NCI-H1105 treated with DMSO at 0.1 percent for 48 hours (cell line): ENCODE measurements around the gene SPTLC1.
"Not testable (repeated sequence)": the region's sequence is repeated elsewhere in the genome, so short reads cannot be mapped to it uniquely, and the experiment has no call there.

ENCODE experiments used
- DNase-seq: peaks from one replicate; lab custom pipeline; 2025; lab: John Stamatoyannopoulos, UW

Gene SPTLC1

GRCh38 chr9:92140754-92141143 is 25.5 kb upstream of the SPTLC1 start:
- DNase-seq: no peak

GRCh38 chr9:92140074-92140753 is 25.0 kb upstream of the SPTLC1 start:
- DNase-seq: peak; percentile 72

- DNase-seq: not testable (repeated sequence)
Measured at GRCh38 chr9:92138960-92139540, 23.8 kb upstream of the SPTLC1 start.

- DNase-seq: peak; percentile 18
Measured at GRCh38 chr9:92138157-92138959, 23.1 kb upstream of the SPTLC1 start.

GRCh38 chr9:92136184-92136858 is 21.1 kb upstream of the SPTLC1 start:
- DNase-seq: no peak

- DNase-seq: no peak
Measured at GRCh38 chr9:92135576-92135975, 20.4 kb upstream of the SPTLC1 start.

- DNase-seq: peak; percentile 74
Measured at GRCh38 chr9:92133949-92134604, 18.9 kb upstream of the SPTLC1 start.

GRCh38 chr9:92132913-92133312 is 17.7 kb upstream of the SPTLC1 start:
- DNase-seq: not testable (repeated sequence)

- DNase-seq: no peak
Measured at GRCh38 chr9:92132501-92132900, 17.3 kb upstream of the SPTLC1 start.

GRCh38 chr9:92122800-92123199 is 7.6 kb upstream of the SPTLC1 start:
- DNase-seq: no peak

GRCh38 chr9:92122061-92122460 is 6.8 kb upstream of the SPTLC1 start:
- no peak for DNase-seq

GRCh38 chr9:92121265-92121664 is 6.1 kb upstream of the SPTLC1 start:
- no peak for DNase-seq

GRCh38 chr9:92120138-92120537 is 4.9 kb upstream of the SPTLC1 start:
- DNase-seq: no peak

GRCh38 chr9:92119586-92119985 is 4.4 kb upstream of the SPTLC1 start:
- DNase-seq: no peak

- no peak for DNase-seq
Measured at GRCh38 chr9:92108122-92108521, 7.1 kb downstream of the SPTLC1 start.

- DNase-seq: not testable (repeated sequence)
Measured at GRCh38 chr9:92105446-92106225, 9.6 kb downstream of the SPTLC1 start.

- DNase-seq: not testable (repeated sequence)
Measured at GRCh38 chr9:92103601-92104000, 11.6 kb downstream of the SPTLC1 start.

- DNase-seq: no peak
Measured at GRCh38 chr9:92100237-92100911, 14.8 kb downstream of the SPTLC1 start.

- no peak for DNase-seq
Measured at GRCh38 chr9:92098638-92099037, 16.6 kb downstream of the SPTLC1 start.

GRCh38 chr9:92097997-92098482 is 17.2 kb downstream of the SPTLC1 start:
- no peak for DNase-seq
